Kidney epithelial cell (primary cell): ENCODE results near the gene ZBTB49. TPM values are rescaled to one million over a fixed set of nuclear protein-coding genes. Genes with fewer than 3 reads are reported as not detected.

Experiments used
- DNase-seq: peaks from one replicate; pipeline ENCODE4 v3.0.0-alpha.2; 2010; ENCODE audit warnings: low read depth
- H3K27me3 ChIP-seq: 2 replicates; pipeline ENCODE4 v1.6.0; 2011; ENCODE audit warnings: low read length; ENCODE audit not compliant: control insufficient read depth, insufficient read depth
- H3K36me3 ChIP-seq: 2 replicates; pipeline ENCODE4 v1.5.1; 2011; ENCODE audit warnings: low read length; ENCODE audit not compliant: control insufficient read depth, insufficient read depth
- H3K4me3 ChIP-seq: 2 replicates; pipeline ENCODE4 v1.5.1; 2011; ENCODE audit warnings: low read depth, mild to moderate bottlenecking, control low read depth, low read length
- total RNA-seq: library from RNA; depleted of rRNA; stranded (reverse); fragments of >200 nt; gene quantifications from 2 replicates; pipeline ENCODE4 v1.2.3, GENCODE V29; 2015
- TF ChIP-seq, protein P1 (sequence below): IDR thresholded peaks from 2 replicates; pipeline ENCODE4 v1.5.1; 2011; ENCODE audit warnings: mild to moderate bottlenecking, moderate library complexity, low read length, control low read depth, inconsistent platforms; ENCODE audit not compliant: insufficient read depth, poor library complexity, severe bottlenecking

ZBTB49 gene
- total RNA-seq, 1 donor from 2014 or later, result 3.9 TPM

DNA sequence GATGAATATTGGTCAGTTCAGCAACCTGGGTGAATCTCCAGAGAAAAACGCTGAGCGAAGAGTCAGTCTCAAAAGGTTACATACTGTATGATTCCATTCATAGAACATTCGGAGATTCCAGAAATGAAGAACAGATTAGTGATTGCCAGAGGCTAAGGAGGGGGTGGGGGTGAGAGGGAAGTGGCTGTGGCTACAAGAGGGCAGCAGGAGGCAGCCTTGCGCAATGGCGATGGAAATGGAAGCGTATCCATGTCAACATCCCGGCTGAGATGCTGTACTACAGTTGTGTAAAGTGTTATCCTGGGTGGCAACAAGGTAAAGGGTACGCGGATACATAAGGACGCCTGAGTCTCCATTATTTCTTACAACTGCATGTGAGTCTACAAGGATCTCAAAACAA, 18.1 kb upstream of the ZBTB49 start:
- peaks cover 1% of the 10 kb centered on the region for H3K36me3 ChIP-seq

DNA sequence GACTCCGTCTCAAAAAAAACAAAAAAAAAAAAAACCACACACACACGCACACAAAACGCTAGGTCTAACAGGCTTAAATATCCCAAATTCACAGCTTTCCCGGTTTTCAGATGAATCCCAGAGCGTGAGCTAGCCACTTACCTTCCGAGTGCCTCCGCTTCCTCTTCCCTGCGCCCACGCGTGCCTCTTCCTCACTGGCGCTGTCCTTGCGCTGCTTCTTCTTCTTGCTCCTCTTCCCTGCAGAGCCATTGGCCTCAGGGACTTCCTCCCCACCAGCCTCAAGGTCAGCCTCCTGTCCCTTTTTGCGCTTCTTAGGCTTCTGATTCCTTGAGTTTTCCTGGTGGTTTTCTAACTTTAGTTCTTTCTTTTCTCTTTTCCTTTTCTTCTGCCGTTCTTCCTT, 15.8 kb upstream of the ZBTB49 start:
- Histone ChIP-seq H3K27me3 (no peaks in the 10 kb centered on the region), H3K4me3 (no peak overlapping the region), H3K36me3 (no peaks in the 10 kb centered on the region)
- TF ChIP-seq, protein P1, sequence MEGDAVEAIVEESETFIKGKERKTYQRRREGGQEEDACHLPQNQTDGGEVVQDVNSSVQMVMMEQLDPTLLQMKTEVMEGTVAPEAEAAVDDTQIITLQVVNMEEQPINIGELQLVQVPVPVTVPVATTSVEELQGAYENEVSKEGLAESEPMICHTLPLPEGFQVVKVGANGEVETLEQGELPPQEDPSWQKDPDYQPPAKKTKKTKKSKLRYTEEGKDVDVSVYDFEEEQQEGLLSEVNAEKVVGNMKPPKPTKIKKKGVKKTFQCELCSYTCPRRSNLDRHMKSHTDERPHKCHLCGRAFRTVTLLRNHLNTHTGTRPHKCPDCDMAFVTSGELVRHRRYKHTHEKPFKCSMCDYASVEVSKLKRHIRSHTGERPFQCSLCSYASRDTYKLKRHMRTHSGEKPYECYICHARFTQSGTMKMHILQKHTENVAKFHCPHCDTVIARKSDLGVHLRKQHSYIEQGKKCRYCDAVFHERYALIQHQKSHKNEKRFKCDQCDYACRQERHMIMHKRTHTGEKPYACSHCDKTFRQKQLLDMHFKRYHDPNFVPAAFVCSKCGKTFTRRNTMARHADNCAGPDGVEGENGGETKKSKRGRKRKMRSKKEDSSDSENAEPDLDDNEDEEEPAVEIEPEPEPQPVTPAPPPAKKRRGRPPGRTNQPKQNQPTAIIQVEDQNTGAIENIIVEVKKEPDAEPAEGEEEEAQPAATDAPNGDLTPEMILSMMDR, result no peak
- DNase-seq, result no peak

More for the DNA sequence above, 18.1 kb upstream of the ZBTB49 start:
- TF ChIP-seq, protein P1, result no peak
- no peak for DNase-seq
- H3K4me3 ChIP-seq, result no peak overlapping the region
- H3K27me3 ChIP-seq, result no peaks in the 10 kb centered on the region

DNA sequence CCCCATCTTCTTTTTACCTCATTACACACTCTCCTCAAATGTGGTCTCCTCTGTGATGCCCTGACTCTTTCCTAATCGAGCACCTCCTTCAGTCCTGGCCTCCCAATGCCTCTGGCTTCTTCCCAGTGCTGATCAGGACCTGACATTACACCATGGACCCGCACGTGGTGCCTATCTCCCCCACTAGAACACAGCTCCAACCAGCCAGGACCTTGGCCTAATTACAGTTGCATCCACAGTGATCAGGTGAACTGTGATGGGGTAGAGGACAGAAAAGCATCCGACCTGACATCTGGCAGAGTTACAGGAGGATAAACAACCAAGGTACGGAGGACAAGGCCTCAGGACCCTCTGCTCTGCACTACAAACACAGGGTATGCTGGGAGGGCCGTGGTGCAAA, 12.5 kb upstream of the ZBTB49 start:
- Histone ChIP-seq H3K36me3 (no peaks in the 10 kb centered on the region), H3K4me3 (no peak overlapping the region), H3K27me3 (no peaks in the 10 kb centered on the region)
- DNase-seq, result no peak
- TF ChIP-seq, protein P1, result no peak

DNA sequence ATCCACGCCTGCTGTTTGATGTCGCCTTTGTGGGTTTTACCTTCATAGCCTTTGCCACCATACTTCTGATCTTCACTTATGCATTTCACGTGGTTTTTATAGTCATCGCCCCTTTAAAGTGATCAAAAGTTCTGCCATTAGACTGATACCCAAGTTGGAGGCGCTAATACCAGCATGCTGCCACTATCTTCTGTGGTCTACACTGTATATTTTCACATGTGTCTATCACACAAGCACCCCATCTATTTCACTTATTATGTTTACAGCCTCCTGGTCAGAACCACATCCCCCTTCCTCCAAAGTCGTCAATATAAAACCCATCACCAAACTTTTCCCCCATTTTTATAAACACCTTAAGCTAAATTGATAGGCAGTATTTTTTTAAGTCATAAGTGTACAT, 8.3 kb upstream of the ZBTB49 start:
- Histone ChIP-seq H3K4me3 (no peak overlapping the region), H3K36me3 (no peaks in the 10 kb centered on the region), H3K27me3 (no peaks in the 10 kb centered on the region)
- no peak for DNase-seq
- TF ChIP-seq, protein P1, result no peak

DNA sequence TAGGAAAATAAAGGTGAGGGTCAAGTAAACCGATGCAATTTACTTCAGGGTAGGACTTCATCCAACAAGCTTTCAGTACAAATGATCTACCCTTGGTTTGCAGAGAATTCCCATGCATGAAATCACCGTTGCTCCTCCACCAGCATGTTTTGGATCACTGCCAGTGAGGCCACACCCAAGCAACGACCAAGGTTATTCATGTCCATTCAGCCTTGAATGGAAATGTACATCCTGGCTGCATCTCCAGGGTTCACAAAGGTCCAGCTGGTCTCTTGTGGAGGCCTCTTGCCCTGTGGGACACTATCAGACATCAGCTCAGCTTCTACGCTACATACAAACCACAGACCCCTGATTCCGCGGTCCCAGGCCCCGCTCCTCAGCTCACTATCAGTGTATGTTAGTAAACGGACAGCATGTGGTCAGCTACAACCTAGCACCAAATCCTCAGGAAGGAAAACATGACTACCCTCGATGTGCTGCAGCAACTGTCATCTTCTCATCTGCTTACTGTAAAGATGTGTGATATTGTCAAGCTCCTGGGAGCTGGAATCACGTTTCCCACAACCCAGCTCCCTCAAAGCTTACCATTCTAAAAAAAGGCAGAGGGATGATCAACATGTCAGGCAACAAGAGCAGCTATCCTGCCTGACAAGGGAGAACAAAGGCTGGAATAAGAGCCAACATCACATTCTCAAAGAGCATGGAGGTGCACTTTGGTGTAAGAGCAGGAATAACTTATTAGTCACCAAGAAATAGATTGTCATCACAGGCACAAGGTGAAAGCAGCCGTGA, 5.0 kb upstream of the ZBTB49 start:
- H3K4me3 ChIP-seq, result no peak overlapping the region
- no peaks in the 10 kb centered on the region for H3K36me3 ChIP-seq
- TF ChIP-seq, protein P1, result no peak
- no peaks in the 10 kb centered on the region for H3K27me3 ChIP-seq
- DNase-seq, result no peak

DNA sequence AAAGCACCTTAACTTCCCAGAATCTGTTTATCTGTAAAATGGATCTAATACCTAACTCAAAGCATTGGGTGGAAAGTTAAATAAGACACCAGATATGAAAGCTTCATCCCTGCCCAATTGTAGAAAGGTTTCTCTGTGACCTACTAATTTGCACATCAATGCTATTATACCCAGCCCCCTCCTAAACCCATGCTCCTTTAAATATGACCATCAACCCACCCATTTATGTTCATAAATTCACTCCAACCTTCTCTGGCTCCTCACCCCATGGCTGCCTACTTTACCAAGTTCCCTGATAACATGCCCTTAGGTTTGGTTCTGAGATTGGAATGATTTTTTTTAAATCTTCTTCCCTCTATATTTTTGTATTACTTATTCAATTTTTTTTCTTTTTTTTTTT, 2.0 kb upstream of the ZBTB49 start:
- Histone ChIP-seq H3K27me3 (no peaks in the 10 kb centered on the region), H3K36me3 (no peaks in the 10 kb centered on the region), H3K4me3 (no peak overlapping the region)
- TF ChIP-seq, protein P1, result no peak
- DNase-seq, result no peak
